Left renal pelvis (tissue), 4 donors: ENCODE data around the gene MEGF11. TPM values are rescaled to one million over a fixed set of nuclear protein-coding genes. Genes with fewer than 3 reads are reported as not detected.
"Not testable (repeated sequence)": the region's sequence is repeated elsewhere in the genome, so short reads cannot be mapped to it uniquely, and the experiment has no call there.

Experiments
- DNase-seq, 4 donors: peaks; one replicate each; pipeline ENCODE4 v3.0.0-alpha.2; 2013; ENCODE audit warnings: low read depth in 4 of 4, low spot score in 3 of 4
- polyA plus RNA-seq, 4 donors: library from polyadenylated mRNA; unstranded; fragments of 120-200 nt; gene quantifications; one replicate each; pipeline ENCODE4 v1.2.1, GENCODE V29; 2013; ENCODE audit not compliant: insufficient read length in 4 of 4

The MEGF11 gene
- polyA plus RNA-seq, 4 donors = 0.44 to 3.1 (median 2.2) TPM

DNA sequence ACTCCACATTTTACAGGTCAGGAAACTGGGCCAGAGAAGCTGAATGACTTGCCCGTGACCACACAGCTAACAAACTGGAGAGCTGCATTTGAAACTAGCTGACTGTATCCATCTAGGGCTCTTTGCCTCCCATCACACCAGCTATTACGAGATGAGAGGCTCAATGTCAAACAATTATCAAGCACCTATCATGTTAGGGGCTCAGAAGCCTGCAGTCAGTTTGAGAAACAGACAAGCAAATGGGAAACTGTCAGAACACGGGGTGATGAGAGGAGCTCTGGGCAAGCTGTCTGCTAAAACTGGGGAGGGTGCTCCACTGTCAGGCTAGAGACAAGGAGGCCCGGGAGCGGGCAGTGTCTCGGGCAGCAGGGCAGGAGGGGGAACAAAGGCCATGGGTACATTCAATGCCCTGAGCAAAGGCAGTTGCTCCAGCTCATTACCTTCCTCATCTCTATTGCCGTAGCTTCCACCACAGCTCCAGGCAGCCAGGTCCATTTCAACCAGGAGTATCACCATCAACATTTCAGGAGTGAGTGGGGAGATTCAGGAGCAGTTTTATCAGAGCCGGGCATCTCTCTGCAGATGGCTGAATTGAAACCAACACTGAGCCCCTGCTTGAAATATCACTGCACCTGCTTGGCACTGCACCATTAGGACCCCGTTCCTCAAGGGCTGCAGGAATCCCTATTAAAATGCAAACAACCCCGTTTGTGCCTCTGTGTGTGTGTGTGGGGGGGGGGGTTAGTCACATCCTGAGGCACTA lies 261.6 kb downstream of the MEGF11 start:
- no peak for DNase-seq

DNA sequence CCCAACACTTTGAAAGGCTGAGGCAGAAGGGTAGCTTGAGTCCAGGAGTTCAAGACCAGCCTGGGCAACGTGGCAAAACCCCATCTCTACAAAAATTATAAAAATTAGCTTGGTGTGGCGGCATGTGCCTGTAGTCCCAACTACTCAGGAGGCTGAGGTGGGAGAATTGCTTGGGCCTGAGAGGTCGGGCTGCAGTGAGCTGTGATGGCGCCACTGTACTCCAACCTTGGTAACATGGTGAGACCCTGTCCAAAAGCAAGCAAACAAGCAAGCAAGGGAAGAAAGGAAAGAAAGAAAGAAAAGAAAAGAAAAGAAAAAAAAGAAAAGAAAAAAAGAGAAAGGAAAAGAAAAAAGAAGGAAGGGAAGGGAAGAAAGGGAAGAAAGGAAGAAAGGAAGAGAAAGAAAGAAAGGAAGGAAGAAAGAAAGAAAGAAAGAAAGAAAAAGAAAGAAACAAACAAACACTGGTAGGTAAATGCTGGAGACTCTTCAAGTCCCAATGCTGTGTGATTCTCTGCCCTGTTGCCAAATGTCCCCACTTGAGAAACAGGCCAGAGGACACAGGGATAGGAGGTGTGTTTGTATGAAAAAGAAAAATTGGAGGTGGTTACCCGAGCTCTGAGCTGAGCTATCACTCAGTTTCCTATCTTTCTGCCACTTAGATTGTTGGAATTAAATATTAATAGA lies 263.1 kb downstream of the MEGF11 start:
- no peak for DNase-seq

DNA sequence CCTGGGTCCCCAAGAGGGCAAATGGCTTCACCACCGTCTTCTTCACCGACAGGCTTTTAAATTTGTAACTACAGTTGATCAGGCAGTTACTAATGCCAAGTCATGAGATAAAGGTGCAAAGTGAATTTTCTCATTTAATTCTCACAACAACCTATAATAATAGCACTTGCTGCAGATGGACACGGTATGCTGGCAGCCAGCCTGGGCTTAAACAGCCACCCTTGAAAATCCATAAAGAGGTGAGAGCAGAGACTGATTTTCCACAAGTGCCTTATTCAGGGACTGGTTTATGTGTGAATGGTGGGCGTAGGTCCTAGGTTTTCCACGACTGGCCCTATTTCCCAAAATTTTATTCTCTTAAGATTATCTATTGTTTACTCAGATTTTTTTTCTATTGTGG lies 266.4 kb downstream of the MEGF11 start:
- DNase-seq = no peak

DNA sequence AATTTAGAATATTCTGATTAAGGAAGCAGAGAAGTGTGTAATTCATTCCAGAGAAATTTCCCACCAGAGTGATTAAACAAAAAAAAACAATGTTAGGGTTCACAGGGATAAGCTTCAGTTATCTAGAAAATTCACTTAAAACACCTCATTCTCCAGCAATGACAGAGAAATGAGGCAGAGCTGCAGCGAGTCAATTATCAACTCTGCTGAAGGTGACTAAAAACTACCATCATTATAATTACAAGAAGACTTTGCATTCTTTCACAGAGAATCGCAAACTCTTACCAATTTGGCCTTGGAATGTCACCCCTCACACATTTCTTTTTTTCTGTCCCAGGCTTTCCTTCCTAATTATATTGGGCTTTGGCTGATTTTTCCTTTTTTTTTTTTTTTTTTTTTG lies 267.1 kb downstream of the MEGF11 start:
- no peak for DNase-seq

DNA sequence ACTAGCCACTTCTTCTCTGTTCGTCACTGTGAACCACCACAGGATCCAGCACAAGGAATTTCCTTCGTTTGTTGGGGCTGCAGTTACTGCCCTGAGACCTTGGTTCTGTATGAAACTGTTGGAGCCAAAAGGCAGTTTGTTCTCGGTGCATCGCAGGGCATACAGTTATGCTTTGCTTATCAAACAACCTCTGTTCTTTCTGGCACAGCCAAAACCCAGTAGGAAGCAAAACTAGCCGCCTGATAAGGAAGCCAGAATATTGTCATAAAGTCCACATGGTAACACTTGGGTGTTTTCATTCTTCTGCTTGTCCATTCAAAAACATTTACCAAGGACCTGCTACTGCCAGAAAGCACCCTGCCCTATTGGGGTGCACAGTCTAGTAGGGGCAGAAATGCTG lies 268.2 kb downstream of the MEGF11 start:
- no peak for DNase-seq

DNA sequence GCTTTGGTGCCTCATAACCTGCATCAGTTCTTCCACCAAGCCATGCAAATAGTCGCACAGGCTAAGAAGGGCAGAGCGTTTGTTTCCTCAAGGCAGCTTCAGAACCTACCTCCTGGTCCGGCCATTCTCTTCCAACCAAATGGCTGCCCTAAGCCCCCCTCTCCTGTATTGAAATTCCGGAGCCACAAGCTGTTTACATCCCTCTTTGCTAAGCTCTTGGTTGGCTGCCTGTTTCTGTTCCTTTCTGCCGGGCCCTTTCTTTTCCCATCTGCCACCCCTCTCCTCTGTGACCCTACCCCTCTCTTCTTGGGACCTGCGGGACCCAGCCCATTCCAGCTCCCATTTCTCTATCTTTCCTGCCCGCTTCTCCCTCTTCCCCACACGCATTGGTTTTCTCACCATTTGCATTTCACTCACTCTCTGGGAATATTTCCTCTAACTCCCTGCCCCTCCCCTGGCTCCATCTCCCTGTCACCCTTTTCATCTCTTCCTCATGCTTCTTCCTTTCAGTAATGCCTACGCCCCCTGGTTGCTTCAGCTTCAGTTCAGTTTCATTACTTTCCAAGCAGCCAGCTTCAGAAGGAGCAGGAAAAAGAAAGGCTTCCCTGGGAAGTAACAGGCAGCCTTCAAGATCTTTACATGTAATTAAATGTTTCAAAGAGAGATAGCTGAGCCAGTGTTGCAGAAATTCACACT lies 270.8 kb downstream of the MEGF11 start:
- DNase-seq = no peak

DNA sequence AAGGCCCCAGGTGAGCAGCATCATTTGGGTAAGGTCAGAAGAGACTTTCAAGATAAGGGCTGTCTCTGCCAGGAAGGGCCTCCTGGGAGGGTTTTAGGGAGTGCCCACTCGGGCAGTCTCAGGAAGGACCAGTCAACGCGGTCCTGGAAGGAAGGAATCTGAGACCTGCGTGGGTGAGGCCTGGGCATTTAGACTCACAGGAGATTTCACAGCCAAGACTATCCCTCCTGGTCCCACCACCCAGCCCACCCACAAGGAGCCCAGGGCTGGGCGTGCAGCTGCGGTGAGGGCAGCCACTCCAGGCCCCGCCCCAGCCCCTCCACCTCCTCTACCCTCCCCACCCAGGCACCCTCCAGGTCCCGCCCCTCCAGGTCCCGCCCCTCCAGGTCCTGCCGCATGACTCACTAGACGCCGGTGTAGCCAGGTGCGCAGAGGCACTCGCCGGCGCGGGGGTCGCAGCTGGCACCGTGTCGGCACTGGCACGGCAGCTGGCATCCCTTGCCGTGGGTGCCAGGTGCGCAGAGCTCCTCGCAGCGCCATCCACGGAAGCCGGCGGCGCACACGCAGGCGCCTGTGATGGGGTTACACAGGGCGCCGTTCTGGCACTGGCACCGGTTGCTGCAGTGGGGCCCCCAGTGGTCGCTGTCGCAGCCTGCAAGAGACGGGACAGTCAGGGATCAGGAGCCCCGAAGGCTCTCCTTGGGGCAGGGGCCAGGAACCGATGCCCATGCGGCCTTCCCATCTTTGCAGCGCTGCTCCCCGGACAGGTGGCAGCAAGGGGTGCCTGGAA lies 271.5 kb downstream of the MEGF11 start:
- no peak for DNase-seq

DNA sequence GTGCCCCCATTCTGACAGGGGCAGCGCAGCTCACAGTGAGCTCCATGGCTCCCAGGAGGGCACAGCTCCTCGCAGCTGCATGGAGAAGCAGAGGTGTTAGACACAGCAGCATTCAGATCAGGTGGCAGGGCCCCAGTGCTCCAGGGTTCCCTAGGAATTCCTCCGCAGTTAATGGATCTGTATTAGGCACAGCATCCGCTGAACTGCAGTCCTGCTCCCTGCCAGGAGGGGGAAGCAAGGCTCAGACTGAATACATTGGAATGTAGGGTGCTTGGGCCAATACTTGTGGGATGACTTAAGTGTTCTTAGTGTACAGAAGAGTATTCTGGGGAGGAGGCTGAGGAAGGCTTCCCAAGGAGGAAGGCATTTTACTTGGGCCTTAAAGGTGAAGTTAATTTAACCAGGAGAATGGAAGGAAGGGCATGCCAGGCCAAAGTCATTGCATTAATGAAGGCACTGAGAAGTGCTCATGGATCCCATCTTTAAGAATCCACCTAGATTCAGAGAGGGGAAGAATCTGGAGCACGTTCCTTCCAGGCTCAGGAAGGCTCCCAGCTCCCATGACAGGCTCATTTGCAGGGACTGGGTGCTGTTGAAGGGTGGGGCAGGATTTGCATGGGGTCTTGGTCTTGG lies 272.6 kb downstream of the MEGF11 start:
- DNase-seq = no peak

DNA sequence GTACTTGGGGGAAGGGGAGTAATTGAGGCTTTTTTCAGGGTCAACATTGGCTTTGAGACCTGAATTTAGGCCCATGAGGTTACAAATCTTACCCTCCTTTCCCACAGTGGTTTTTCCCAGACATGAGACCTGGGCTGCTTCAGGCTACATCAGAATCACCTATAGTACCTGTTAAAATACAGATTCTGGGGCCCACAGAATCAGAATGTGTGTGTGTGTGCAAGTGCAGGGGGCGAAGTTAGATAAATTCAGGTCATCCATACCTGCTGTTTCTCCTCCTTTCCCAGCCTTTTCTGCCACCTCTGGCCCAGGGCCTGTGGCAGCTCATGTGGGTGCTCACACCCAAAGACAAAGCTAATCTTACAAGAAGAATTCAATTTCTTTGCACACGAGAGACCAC lies 273.7 kb downstream of the MEGF11 start:
- DNase-seq = no peak

DNA sequence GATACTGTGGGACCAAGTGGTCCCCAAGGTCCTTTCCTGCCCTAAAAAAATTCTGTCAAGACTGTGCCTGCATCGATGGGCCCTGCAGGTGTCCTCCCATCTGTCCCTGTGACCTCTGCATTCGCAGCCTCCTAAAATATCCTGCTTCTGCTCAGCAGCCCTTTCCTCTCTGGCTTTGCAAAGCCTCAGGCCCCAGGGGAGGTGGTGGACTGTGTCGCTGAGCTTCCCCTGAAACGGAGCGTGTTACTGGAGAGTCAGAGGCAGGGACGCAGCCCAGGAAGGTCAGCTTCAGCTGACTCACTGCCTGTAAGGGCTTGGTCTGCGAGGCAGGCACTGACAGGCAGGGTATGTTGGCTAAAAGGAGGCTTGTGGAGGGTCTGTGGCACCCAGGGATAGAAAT lies 274.2 kb downstream of the MEGF11 start:
- no peak for DNase-seq

DNA sequence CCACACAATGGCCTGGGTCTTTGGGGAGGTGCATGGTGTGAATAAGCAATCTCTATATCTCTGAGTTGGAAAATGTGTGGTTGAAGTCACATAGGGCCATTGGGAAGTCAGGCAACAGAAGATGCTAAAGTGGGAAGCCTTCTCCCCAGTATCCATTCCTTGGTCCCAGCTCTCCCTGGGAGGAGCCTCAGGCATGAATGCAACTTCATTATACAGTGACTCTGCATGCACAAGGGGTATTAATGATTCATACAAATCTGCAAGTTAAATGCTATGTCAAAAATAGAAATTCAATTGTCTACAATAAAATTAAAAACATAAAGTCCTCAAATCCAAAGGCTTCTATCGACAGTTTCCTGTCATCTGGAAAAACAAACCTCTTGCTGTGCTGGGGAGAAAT lies 275.4 kb downstream of the MEGF11 start:
- no peak for DNase-seq

DNA sequence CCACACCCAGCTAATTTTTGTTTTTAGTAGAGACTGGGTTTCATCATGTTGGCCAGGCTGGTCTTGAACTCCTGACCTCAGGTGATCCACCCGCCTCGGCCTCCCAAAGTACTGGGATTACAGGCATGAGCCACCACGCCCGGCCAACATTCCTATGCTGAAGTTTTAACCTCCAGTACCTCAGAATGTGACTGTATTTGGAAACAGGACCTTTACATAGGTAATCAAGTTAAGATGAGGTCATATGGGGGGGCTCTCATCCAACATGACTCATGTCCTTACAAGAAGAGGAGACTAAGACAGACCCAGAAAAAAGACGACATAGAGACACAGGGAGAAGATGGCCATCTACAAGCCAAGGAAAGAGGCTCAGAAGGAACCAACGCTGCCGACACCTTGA lies 277.4 kb downstream of the MEGF11 start:
- DNase-seq = not testable (repeated sequence)

DNA sequence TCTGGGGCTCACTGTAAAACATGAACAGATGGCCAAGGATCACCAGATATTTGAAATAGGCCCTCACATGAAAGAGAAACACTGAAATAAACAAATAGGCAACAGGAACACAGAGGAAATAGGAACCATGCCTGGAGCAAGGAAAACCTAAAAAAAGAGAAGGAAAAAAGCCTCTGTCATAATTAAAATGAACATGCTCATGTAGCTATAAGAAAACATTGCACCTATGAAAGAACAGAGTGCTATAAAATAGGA lies 281.9 kb downstream of the MEGF11 start:
- no peak for DNase-seq

DNA sequence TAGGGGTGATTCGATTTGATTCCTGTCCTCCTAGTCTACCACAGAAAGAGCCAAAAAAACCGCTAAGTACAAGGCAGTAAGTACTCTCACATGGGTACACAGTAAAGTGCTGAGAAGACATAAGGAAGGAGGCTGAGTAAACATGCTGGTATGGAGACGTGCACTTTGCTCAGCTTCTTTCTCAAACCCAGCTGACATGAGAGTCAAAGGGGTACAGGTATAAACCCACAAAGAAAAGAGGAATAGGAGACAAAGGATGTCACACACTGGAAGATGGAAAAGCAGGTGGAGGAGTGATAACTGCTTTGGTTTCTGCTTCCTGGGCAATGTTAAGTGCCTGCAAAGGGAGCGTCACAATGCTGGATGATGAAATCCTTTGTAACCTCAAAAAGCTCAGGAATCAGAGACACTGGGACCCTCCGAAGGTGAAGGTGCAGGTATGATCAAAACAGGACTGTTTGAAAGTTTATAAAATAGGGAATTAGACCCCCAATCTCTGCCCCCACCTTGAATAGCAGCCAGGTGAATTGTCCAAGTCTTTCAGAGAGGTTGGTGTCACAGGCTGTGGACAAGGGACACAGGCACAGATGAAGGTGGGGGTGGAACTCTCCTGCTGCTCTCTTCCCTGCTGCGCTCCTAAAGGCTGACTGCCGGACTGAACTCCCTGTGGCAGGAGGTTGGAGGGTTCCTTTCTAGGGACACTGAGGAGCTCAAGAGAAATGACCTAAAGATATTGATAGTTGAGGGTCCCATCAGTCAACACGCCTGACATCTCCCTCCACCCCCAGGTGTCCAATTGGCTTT lies 282.4 kb downstream of the MEGF11 start:
- DNase-seq = no peak

DNA sequence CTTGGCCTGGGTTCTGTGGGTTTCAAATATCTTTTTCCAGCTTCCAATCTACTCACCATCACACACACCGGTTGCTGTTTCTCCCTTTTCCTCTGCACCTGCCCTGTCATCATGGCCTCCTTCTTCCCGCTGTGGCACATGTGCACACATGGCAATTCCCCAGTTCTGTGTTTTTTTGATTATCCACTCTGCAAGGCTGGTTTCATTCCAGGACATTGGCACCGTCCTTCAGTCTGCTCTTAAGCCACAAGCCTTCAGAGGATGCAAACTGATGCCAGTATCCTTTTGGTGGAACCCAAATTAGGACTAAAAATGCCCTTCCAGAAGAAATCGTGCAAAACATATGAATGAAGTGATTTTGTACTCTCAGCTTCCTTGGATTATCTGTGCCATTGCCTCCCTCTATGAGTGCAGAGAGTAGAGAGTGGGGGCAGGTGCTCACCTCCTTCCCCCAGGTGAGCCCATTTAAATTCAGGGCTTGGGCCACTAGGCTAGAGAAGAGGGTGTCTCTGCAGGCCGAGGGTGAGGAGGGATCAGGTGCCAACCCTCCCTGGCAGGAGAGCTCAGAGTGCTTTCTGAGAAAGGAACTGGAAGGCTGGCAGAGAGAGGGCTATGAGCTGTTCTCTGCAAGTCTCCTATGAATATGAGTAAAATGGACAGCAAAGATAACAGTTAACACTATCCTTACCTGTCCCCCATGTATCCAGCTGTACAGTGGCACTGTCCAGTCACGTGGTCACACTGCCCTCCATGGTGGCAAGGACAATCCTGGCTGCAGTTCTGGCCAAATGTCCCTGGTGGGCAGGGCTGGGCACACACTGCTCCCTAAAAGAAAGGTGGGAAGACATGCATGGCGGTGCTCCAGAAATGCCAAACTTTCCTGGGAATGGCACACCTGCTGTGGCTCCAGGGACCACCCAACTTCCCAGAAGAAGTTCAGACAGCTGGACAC lies 283.4 kb downstream of the MEGF11 start:
- no peak for DNase-seq

DNA sequence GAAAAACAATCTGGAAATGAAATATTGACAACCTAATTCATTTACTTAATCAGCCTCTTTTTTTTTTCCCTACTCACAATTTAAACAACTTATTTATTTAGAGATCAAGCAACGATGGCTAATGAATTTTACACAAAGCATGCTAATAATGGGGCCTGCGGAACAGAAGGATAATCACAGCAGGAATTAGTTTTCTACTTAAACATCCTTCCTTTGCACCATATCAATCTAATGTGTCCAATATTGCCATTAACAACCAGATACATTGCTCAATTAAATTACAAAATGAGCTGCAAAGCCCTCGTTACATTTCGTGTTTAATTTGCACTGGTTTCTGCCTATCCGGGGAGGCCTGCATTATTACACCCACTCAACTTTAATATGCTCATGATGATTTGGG lies 285.0 kb downstream of the MEGF11 start:
- DNase-seq = no peak

DNA sequence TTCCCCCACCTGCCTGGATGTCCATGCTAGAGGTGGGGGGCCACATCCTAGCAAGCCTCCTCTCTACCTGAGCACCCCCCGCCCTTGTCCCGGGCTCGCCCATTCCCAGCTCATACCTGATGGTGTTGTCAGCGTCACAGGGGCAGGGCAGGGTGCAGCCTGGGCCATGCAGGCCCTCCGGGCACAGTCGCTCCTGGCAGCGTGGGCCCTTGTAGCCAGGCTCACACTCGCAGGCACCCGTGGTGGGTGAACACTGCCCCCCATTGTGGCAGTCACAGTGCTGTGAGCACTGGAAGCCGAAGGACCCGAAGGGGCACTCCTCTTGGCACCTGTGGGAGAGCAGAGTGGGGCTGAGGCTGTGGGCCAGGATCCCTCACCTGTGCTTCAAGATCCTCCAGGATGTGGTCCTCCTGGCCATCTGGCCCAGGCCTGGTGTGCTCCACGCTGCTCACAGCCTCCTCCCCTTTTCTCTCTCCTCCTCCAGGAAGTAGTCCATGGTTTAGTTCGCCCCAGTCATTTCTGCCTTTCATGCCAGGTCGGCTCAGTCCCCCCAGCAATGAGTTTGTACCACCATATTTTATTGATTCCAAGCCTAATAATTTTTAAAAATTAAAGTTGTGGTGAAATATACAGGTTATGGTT lies 288.6 kb downstream of the MEGF11 start:
- no peak for DNase-seq

DNA sequence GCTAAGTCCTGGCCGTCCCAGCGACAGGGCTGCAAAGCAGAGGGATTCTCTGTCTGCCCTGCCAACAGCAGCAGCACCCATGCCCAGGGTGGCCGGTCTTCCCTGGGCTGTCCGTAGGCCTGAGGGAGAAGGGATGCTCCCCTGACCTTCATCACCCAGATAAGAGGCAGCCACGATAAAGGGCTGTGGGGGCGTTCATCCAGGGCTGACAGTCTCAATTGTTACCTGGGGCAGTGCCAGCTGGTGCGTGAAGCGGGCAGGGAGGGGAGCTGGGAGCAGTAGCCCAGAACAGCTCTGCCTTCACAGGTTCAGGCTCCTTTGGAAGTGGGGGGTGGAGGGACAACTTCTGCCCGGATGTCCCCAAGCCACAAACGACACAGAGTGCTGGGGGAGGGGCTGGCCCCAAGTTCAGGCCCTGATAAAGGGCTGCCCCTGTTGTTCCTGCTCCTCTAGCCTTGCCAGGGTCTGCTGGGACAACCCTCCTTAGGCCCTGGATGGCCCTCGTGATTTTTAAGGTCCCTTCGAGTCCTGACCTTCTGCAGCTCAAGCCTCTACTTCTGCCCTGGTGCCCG lies 289.6 kb downstream of the MEGF11 start:
- no peak for DNase-seq
